DND-41 (cell line): ENCODE measurements around the gene SPDYE4.

Source experiments
- ATAC-seq: fragments of 200-7000 bp; cut with Tn5 transposase; 3 replicates; pipeline ENCODE4 v1.9.1; 2021; ENCODE audit warnings: low read depth; ENCODE audit not compliant: insufficient read depth
- DNase-seq: peaks from one replicate; pipeline ENCODE4 v3.0.0-alpha.2; 2020
- H2AFZ ChIP-seq: 2 replicates; pipeline ENCODE4 v1.6.0; 2012; ENCODE audit warnings: low read depth, low read length
- H3K27ac ChIP-seq: 2 replicates; pipeline ENCODE4 v1.5.1; 2012; ENCODE audit warnings: low read length, inconsistent platforms
- H3K27me3 ChIP-seq: fragments of 200-600 bp; sonication (generic); 2 replicates; pipeline ENCODE4 v1.6.0; 2012; ENCODE audit warnings: low read length, mild to moderate bottlenecking, inconsistent platforms; ENCODE audit not compliant: insufficient read depth, poor library complexity
- H3K36me3 ChIP-seq: 2 replicates; pipeline ENCODE4 v1.5.1; 2012; ENCODE audit warnings: low read length, inconsistent platforms; ENCODE audit not compliant: insufficient read depth
- H3K4me1 ChIP-seq: 2 replicates; pipeline ENCODE4 v1.5.1; 2012; ENCODE audit warnings: mild to moderate bottlenecking, low read length; ENCODE audit not compliant: insufficient read depth
- H3K4me2 ChIP-seq: 2 replicates; pipeline ENCODE4 v1.6.0; 2012; ENCODE audit warnings: mild to moderate bottlenecking, moderate library complexity, low read length, inconsistent platforms; ENCODE audit not compliant: insufficient read depth
- H3K4me3 ChIP-seq, 2 experiments: fragments of 200-600 bp in 1 of 2; shearing (Covaris generic) in 1 of 2; 2 replicates each; pipeline ENCODE4 v1.5.1; 2012 to 2016; ENCODE audit warnings: inconsistent platforms in 2 of 2, low read length in 2 of 2, mild to moderate bottlenecking in 2 of 2, low read depth in 1 of 2, moderate library complexity in 1 of 2
- H3K79me2 ChIP-seq: 2 replicates; pipeline ENCODE4 v1.6.0; 2012; ENCODE audit warnings: low read length, inconsistent platforms; ENCODE audit not compliant: insufficient read depth
- H3K9ac ChIP-seq: 2 replicates; pipeline ENCODE4 v1.6.0; 2012; ENCODE audit warnings: low read depth, mild to moderate bottlenecking, inconsistent platforms, low read length, moderate library complexity
- H3K9me3 ChIP-seq: 2 replicates; pipeline ENCODE4 v1.5.1; 2012; ENCODE audit warnings: low read length, moderate library complexity, mild to moderate bottlenecking, inconsistent platforms; ENCODE audit not compliant: insufficient read depth, severe bottlenecking
- H4K20me1 ChIP-seq: 2 replicates; pipeline ENCODE4 v1.6.0; 2012; ENCODE audit warnings: low read length; ENCODE audit not compliant: insufficient read depth
- CTCF ChIP-seq: IDR thresholded peaks from 2 replicates; pipeline ENCODE4 v1.5.1; 2012; ENCODE audit warnings: borderline replicate concordance, low read length, moderate library complexity, mild to moderate bottlenecking; ENCODE audit not compliant: poor library complexity, severe bottlenecking; ENCODE audit errors: extremely low read depth
- EZH2 ChIP-seq: IDR thresholded peaks from 3 replicates; pipeline ENCODE4 v1.6.1; 2012; ENCODE audit warnings: borderline replicate concordance, low read depth, mild to moderate bottlenecking, moderate library complexity, low read length, inconsistent platforms; ENCODE audit not compliant: severe bottlenecking

SPDYE4 gene

GRCh38 chr17:8711291-8711690 is 47.1 kb downstream of the SPDYE4 start:
- no peak for ATAC-seq
- H3K4me3 ChIP-seq, result no peak overlapping the region
- no peaks in the 10 kb centered on the region for H3K4me1 ChIP-seq
- H2AFZ ChIP-seq, result no peak overlapping the region
- H3K9ac ChIP-seq, result no peak overlapping the region
- no peaks in the 10 kb centered on the region for H3K36me3 ChIP-seq
- no peak overlapping the region for H3K4me2 ChIP-seq
- DNase-seq, result no peak
- H3K79me2 ChIP-seq, result no peaks in the 10 kb centered on the region
- no peaks in the 10 kb centered on the region for H3K9me3 ChIP-seq
- no peak for TF ChIP-seq CTCF
- no peak for TF ChIP-seq EZH2
- no peak overlapping the region for H3K27ac ChIP-seq
- no peaks in the 10 kb centered on the region for H4K20me1 ChIP-seq
- H3K27me3 ChIP-seq, result peaks cover 2% of the 10 kb centered on the region

- no peak overlapping the region for H2AFZ ChIP-seq
- H3K4me3 ChIP-seq, result no peak overlapping the region
Observed at GRCh38 chr17:8710813-8711212, 47.5 kb downstream of the SPDYE4 start.

GRCh38 chr17:8709006-8709405 is 49.3 kb downstream of the SPDYE4 start:
- Histone ChIP-seq H3K27ac (no peak overlapping the region), H3K4me2 (no peak overlapping the region), H4K20me1 (no peaks in the 10 kb centered on the region), H3K4me1 (no peaks in the 10 kb centered on the region), H2AFZ (no peak overlapping the region), H3K9ac (no peak overlapping the region), H3K27me3 (peaks cover 7% of the 10 kb centered on the region), H3K4me3 (no peak overlapping the region), H3K36me3 (no peaks in the 10 kb centered on the region), H3K79me2 (no peaks in the 10 kb centered on the region), H3K9me3 (no peaks in the 10 kb centered on the region)
- no peak for ATAC-seq
- TF ChIP-seq CTCF, result no peak
- no peak for TF ChIP-seq EZH2
- no peak for DNase-seq

More at GRCh38 chr17:8710813-8711212, 47.5 kb downstream of the SPDYE4 start:
- no peaks in the 10 kb centered on the region for H3K79me2 ChIP-seq
- no peaks in the 10 kb centered on the region for H3K9me3 ChIP-seq
- H4K20me1 ChIP-seq, result no peaks in the 10 kb centered on the region
- no peaks in the 10 kb centered on the region for H3K4me1 ChIP-seq
- DNase-seq (no peak), ATAC-seq (no peak)
- no peak for TF ChIP-seq EZH2
- no peak for TF ChIP-seq CTCF
- H3K4me2 ChIP-seq, result no peak overlapping the region
- H3K36me3 ChIP-seq, result no peaks in the 10 kb centered on the region
- no peak overlapping the region for H3K27ac ChIP-seq
- no peak overlapping the region for H3K9ac ChIP-seq
- peaks cover 2% of the 10 kb centered on the region for H3K27me3 ChIP-seq

- Histone ChIP-seq H3K79me2 (no peaks in the 10 kb centered on the region), H3K9ac (no peak overlapping the region), H3K4me2 (no peak overlapping the region), H3K9me3 (no peaks in the 10 kb centered on the region), H3K27me3 (peaks cover 8% of the 10 kb centered on the region), H3K4me1 (no peaks in the 10 kb centered on the region), H3K36me3 (no peaks in the 10 kb centered on the region), H2AFZ (no peak overlapping the region), H4K20me1 (no peaks in the 10 kb centered on the region), H3K27ac (no peak overlapping the region), H3K4me3 (no peak overlapping the region)
- no peak for TF ChIP-seq EZH2
- no peak for TF ChIP-seq CTCF
- DNase-seq (no peak), ATAC-seq (no peak)
Observed at GRCh38 chr17:8708025-8708461, 50.3 kb downstream of the SPDYE4 start.
